ENCODE measurements around the gene AFF1.
"Not testable (repeated sequence)": the region's sequence is repeated elsewhere in the genome, so short reads cannot be mapped to it uniquely, and the experiment has no call there.

The AFF1 gene

DNA sequence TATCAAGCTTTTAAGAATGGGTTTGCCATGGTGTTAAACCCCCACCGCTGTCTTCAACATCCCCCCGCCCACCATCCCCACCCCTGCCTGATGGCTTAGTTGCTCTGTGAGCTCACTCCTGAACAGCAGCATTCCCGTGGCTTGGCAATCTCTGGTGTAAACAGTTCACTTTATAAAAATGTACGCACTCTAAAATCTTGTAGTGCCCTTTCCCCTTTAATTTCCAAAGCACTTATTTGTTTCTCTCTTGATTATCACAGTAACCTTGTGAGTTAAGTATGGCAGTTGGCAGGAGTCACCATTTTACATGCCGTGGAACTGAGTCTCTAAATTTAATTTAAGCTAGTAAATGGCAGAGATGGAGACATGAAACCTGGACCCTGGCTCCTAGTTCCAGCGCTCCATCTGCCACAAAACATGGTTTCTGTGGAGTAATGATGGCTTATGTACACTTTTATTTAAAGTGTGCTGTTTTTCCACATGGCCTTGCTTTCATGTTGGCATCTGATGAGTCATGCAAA is 123.1 kb downstream of the AFF1 start:
- no peak for DNase-seq (ENCODE audit: low read depth)

- DNase-seq (ENCODE audit: low read depth): no peak
These were observed 123.7 kb downstream of the AFF1 start for GRCh38 chr4:87058356-87059073.

GRCh38 chr4:87060957-87061356 is 126.1 kb downstream of the AFF1 start:
- no peak for DNase-seq (ENCODE audit: low read depth)

GRCh38 chr4:87065021-87065420 is 130.2 kb downstream of the AFF1 start:
- DNase-seq (ENCODE audit: low read depth): no peak

DNA sequence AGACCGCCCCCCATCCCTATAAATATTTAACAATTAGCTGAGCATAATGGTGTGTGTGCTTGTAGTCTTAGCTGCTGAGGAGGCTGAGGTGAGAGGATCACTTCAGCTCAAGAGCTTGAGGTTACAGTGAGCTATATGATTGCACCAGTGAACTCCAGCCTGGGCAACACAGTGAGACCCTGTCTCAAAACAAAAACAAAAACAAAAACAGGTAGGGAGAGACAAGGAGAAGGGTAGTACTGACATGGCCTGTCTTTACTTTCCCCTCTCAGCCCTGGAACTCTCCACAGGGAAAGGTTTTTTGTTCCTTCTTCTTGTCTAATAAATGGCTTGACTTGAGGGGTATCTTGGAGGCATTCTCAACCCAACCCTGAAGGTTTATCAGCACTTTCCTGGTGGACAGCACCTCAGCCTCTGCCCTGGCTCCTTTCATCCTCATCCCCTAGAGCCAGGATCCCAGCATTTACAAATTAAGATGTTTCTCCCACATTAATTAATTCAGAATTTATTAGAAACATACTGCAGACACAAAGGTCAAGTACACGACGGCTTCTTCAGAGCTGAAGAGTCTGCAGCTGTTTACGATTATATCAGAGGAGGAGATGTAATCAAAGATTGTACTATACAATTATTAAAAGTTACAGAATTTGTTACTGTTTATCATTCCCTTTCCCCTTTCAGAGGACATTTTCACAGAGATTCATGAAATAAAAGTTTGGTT is 131.8 kb downstream of the AFF1 start:
- no peak for DNase-seq (ENCODE audit: low read depth)

GRCh38 chr4:87067124-87067885 is 132.5 kb downstream of the AFF1 start:
- no peak for DNase-seq (ENCODE audit: low read depth)

GRCh38 chr4:87068583-87069021 is 133.8 kb downstream of the AFF1 start:
- no peak for DNase-seq (ENCODE audit: low read depth)

DNA sequence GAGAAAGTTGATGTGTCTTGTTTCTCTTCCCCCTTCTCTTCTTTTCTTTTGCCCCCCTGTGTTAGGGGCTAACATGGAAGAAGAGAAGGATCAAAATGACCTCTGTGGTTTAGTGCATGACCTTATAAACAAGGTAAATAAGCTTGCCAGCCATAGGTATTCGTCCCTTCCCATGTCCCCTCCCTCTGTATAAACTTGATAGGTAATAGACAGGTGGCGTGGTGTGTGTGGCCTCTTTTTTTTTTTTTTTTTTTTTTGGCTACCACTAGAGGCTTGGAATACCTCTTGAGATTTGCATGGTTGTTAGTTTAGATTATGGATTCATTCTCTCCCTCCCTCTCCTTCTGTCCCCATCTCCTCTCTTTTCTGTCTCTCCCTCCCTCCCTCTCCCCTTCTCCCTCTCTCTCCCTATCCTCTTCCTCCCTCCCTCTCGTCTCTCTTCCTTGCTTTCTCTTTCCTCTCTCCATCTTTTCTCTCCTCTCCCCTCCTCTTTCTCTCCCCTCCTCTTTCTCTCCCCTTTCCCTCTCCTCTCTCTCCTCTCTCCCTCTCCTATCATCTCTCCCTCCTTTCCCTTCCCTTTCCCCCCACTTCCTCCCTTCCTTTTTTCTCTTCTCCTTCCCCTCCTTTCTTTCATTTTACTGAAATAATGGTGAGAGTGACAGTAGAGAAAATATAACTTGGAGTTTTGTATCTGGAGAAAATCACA is 134.4 kb downstream of the AFF1 start:
- no peak for DNase-seq (ENCODE audit: low read depth)

GRCh38 chr4:87071401-87071800 is 136.6 kb downstream of the AFF1 start:
- no peak for DNase-seq (ENCODE audit: low read depth)

GRCh38 chr4:87072545-87072944 is 137.7 kb downstream of the AFF1 start:
- not testable (repeated sequence) for DNase-seq (ENCODE audit: low read depth)

GRCh38 chr4:87073199-87074120 is 138.6 kb downstream of the AFF1 start:
- DNase-seq (ENCODE audit: low read depth): peak; percentile 18

- no peak for DNase-seq (ENCODE audit: low read depth)
These were observed 139.3 kb downstream of the AFF1 start for GRCh38 chr4:87074121-87074488.

DNA sequence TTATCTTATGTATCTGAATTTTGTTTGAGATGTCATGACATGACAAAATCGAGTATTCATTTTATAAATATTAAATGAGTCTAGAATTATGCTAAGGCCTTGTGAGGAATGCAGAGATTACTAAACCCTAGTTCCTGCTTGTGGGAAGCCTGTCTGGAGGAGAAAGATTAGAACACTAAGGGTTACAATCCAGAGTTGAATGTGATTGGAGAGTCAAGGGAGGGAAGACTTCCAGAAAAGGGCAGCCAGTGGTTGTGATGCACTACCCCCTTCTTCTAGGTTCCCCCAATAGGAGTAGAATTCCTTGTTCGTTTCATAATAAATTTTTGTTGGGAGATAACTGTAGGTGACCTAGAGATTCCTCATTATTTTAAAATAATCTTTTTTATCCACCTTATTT is 141.1 kb downstream of the AFF1 start:
- no peak for DNase-seq (ENCODE audit: low read depth)

GRCh38 chr4:87076690-87077358 is 142.0 kb downstream of the AFF1 start:
- no peak for DNase-seq (ENCODE audit: low read depth)

DNA sequence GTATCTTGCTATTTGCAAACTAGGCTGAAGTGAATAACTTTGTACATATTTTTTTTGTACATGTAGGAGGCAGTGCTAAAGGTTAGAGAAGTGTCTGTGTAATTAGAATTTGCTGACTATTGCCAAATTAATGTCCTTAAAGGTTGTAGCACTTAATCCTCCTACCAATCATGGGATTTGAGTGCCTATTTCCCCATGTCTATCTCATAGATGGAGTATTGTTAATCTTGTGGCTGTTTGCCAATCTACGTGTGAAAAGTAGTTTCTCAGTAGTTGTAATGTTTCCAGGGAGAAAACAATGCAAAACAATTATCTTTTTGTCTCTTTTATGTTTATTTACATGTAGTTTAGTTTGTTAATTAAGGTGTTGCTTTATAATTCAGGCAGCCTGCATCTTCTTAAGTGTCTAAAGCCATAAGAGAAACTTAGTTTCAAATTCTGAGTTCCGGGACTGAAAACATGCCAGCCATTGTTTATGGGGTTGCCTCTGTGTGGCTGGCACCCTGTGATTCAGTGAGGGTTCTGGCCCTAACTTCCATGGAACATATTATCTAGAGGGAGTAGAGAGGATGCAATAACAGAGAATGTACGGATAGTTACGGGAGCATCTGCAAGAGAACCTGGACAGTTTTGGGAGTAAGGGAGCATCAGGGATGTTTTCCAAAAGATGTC is 143.2 kb downstream of the AFF1 start:
- no peak for DNase-seq (ENCODE audit: low read depth)

DNA sequence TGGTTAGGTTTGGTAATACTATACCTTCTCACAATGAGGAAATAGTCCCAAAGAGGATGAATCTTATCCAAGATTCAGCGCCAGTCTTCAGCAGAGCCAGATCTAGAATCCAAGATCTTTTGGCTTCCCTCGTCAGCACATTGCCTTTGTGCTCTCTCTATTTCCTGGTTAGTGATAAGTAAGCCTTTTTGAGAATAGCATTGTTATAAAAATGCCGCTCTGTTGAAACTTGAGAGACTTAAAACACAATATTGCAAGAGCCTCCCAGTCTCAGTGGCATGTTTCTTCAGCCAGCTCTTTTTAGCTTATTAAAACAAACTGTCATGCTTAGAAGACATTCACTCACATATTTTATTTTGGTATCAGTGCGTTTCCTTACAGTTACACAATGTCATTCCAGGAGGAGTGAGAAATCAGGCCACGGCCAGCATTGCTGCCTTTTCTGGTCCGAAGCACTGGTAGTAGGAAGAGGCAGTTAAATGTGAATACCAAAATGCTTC is 144.2 kb downstream of the AFF1 start:
- no peak for DNase-seq (ENCODE audit: low read depth)

- DNase-seq (ENCODE audit: low read depth): no peak
These were observed 145.2 kb downstream of the AFF1 start for GRCh38 chr4:87079967-87080366.

DNA sequence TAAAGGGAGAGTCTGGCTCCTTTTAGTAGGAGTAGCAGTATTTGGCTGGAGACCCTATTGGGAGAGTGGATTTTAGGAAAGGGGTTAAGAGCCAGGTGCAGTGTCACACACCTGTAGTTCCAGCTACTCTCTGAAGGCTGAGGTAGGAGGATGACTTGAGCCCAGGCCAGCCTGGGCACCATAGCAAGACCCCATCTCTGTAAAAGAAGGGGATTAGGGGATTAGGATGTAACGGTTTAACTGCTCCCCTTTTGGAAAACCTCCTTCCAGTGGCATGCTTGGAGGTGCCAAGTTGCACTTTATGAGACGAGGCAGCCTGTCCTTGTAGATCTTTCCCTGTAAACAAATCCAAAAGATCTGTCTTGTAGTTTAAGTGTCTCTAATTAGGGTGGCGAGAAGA is 145.7 kb downstream of the AFF1 start:
- no peak for DNase-seq (ENCODE audit: low read depth)

- no peak for DNase-seq (ENCODE audit: low read depth)
These were observed 147.0 kb downstream of the AFF1 start for GRCh38 chr4:87081826-87082225.

- DNase-seq (ENCODE audit: low read depth): not testable (repeated sequence)
These were observed 150.9 kb downstream of the AFF1 start for GRCh38 chr4:87085732-87086131.
